Testis (tissue), 3 donors: ENCODE measurements around the gene CCDC149. TPM values are rescaled to one million over a fixed set of nuclear protein-coding genes. Genes with fewer than 3 reads are reported as not detected.
A peak's percentile ranks its signal among the peaks of the same experiment; 100 is the strongest.

Experiments used
- DNase-seq: peaks from one replicate; pipeline ENCODE4 v3.0.0-alpha.2; 2019
- H3K27ac ChIP-seq, 2 donors: fragments of 200-600 bp; sonication (generic); one replicate each; pipeline ENCODE4 v1.5.1; 2019
- H3K27me3 ChIP-seq: fragments of 200-600 bp; sonication (generic); one replicate; pipeline ENCODE4 v1.5.1; 2019
- H3K36me3 ChIP-seq: fragments of 200-600 bp; sonication (generic); one replicate; pipeline ENCODE4 v1.5.1; 2017; ENCODE audit warnings: low read depth; ENCODE audit errors: missing control alignments
- H3K4me1 ChIP-seq: fragments of 200-600 bp; sonication (generic); one replicate; pipeline ENCODE4 v1.5.1; 2019
- H3K4me3 ChIP-seq, 2 donors: fragments of 200-600 bp; sonication (generic); one replicate each; pipeline ENCODE4 v1.5.1; 2017 to 2019
- H3K9me3 ChIP-seq: fragments of 200-600 bp; sonication (generic); one replicate; pipeline ENCODE4 v1.5.1; 2017
- POLR2A ChIP-seq: fragments of 450-650 bp; IDR thresholded peaks from one replicate; pipeline ENCODE4 v1.6.1; 2017; ENCODE audit warnings: antibody characterized with exemption, mild to moderate bottlenecking, moderate library complexity
- WGBS, 2 donors: methylation state at CpG; one replicate each; pipeline ENCODE4 v1.1.5; 2018; 5-methylcytosine and 5-hydroxymethylcytosine counted together
- intact Hi-C: fragments of 100-400 bp; cut with DNase I; formaldehyde crosslinking; loops from one replicate; pipeline ENCODE4 v1.15.1; 2023; ENCODE audit warnings: low total_unique reads
- polyA plus RNA-seq: library from polyadenylated mRNA; stranded (reverse); fragments of 350-450 nt; fragmentation: Illumina TruSeq; extraction: RNeasy Lipid Tissue Mini Kit (QIAGEN cat#74804); gene quantifications from one replicate; pipeline ENCODE4 v1.2.3, GENCODE V29; 2014; ENCODE audit warnings: low read depth, low replicate concordance; ENCODE audit not compliant: insufficient read depth
- total RNA-seq, 2 donors: library from RNA; depleted of rRNA; stranded (reverse); fragments of >200 nt; gene quantifications; one replicate each; pipeline ENCODE4 v1.2.3, GENCODE V29; 2016
- TF ChIP-seq, protein P1 (sequence below), 3 experiments: fragments of 450-650 bp in 2 of 3; fragments of 200-600 bp in 1 of 3; sonication (generic) in 1 of 3; IDR thresholded peaks; one replicate each; pipeline ENCODE4 v1.5.1; 2016 to 2019; ENCODE audit warnings: antibody characterized with exemption in 3 of 3, mild to moderate bottlenecking in 2 of 3, moderate library complexity in 1 of 3

The CCDC149 gene
- total and polyA plus RNA-seq, 3 donors from 2014 or later: 9.4 to 17.2 (median 12.6) TPM

DNA sequence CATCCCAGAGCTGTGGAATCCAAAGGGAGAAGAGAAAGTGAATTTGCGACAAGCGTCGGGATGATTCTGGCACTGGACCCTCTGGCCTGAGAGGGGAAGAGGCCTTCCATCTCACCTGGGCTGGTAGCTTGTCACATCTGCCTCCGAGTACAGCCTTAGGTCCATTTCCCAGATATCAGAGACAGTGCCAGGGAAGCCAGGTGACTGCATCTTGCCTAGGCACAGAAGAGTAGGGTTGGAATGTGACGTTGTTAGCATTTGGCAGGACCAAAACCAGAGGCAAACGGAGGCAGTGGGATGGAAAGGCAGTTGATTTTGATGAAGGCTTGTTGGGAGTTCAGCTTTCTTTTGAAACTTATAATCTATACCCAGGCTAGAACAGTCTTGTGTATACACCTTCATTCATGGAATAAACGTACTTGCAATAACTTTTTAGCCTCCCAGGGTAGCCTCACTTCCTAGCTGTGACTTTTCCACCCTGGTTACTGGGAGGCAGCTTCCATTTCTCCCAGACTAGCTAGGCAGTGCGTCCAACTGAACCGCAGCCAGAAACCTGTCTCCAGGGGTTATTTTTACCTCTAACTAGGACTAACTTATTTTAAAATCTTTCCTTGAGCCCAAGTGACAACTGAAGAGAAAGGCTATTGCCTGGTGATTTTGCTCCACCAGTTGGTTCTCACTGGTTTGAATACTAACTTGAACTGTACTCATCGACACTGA lies 111.5 kb downstream of the CCDC149 start:
- peak overlapping the region in 1 of 2 donors; percentile 47 for H3K4me3 ChIP-seq
- TF ChIP-seq, protein P1, sequence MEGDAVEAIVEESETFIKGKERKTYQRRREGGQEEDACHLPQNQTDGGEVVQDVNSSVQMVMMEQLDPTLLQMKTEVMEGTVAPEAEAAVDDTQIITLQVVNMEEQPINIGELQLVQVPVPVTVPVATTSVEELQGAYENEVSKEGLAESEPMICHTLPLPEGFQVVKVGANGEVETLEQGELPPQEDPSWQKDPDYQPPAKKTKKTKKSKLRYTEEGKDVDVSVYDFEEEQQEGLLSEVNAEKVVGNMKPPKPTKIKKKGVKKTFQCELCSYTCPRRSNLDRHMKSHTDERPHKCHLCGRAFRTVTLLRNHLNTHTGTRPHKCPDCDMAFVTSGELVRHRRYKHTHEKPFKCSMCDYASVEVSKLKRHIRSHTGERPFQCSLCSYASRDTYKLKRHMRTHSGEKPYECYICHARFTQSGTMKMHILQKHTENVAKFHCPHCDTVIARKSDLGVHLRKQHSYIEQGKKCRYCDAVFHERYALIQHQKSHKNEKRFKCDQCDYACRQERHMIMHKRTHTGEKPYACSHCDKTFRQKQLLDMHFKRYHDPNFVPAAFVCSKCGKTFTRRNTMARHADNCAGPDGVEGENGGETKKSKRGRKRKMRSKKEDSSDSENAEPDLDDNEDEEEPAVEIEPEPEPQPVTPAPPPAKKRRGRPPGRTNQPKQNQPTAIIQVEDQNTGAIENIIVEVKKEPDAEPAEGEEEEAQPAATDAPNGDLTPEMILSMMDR (IDR thresholded peaks at IDR 0.05): no peak
- intact Hi-C loops: no loop called here
- H3K4me1 ChIP-seq: peaks cover 4% of the 10 kb centered on the region
- no peak for DNase-seq
- H3K9me3 ChIP-seq: no peaks in the 10 kb centered on the region
- H3K27me3 ChIP-seq: no peaks in the 10 kb centered on the region
- H3K36me3 ChIP-seq: no peaks in the 10 kb centered on the region
- 47 to 60% methylated on average over 10 of the region's 10 CpGs for WGBS, 2 donors
- peak overlapping the region in 1 of 2 donors; percentile 65 for H3K27ac ChIP-seq

DNA sequence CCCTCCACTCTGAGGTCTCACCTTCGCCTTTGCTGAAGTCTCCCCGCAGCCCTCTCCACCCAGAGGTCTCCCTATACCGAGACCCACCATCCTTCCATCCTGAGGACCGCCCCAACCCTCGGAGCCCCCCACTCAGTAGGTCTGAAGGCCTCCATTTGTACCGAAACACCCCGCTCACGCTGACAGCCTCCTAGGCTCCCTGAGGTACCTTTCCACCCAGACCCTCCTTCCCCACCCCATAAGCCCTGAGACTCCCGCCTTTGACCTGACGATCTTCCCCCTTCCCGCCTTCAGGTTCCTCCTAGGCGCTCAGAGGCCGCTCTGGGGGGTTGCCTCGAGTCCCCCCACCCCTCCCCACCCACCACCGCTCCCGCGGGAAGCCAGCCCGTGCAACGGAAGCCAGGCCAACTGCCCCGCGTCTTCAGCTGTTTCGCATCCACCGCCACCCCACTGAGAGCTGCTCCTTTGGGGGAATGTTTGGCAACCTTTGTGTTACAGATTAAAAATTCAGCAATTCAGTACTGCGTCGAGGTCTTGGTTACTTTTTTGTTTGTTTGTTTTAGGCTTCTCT lies 112.4 kb downstream of the CCDC149 start:
- peaks cover 10% of the 10 kb centered on the region for H3K4me1 ChIP-seq
- H3K27ac ChIP-seq: peak overlapping the region in 1 of 2 donors; percentile 65
- no peaks in the 10 kb centered on the region for H3K9me3 ChIP-seq
- TF ChIP-seq POLR2A: no peak
- TF ChIP-seq, protein P1 (IDR thresholded peaks at IDR 0.05): no peak
- intact Hi-C loops: no loop called here
- DNase-seq: peak; percentile 29
- WGBS, 2 donors: 15 to 22% methylated on average over 25 of the region's 25 CpGs
- H3K4me3 ChIP-seq: peak overlapping the region; percentile 41 to 47
- H3K27me3 ChIP-seq: no peaks in the 10 kb centered on the region
- no peaks in the 10 kb centered on the region for H3K36me3 ChIP-seq

DNA sequence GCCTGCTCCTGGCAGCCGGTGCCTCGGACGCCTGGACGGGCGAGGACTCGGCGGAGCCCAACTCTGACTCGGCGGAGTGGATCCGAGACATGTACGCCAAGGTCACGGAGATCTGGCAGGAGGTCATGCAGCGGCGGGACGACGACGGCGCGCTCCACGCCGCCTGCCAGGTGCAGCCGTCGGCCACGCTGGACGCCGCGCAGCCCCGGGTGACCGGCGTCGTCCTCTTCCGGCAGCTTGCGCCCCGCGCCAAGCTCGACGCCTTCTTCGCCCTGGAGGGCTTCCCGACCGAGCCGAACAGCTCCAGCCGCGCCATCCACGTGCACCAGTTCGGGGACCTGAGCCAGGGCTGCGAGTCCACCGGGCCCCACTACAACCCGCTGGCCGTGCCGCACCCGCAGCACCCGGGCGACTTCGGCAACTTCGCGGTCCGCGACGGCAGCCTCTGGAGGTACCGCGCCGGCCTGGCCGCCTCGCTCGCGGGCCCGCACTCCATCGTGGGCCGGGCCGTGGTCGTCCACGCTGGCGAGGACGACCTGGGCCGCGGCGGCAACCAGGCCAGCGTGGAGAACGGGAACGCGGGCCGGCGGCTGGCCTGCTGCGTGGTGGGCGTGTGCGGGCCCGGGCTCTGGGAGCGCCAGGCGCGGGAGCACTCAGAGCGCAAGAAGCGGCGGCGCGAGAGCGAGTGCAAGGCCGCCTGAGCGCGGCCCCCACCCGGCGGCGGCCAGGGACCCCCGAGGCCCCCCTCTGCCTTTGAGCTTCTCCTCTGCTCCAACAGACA lies 113.1 kb downstream of the CCDC149 start:
- intact Hi-C loops: no loop called here

DNA sequence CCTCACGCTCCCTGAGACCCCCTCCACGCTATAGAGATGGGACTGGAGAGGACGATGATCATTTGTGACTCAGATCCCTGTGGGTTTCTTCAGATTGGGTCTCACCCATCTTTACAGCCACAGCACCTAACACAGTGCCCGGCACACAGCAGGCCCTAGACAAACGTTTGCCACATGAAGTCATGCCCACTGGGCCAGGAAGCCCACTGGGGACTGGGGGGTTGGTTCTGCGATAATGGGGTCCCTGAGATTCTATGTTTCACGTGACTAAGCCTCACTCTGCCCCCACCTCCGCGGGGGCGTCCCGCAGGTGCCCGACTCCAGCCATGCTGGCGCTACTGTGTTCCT lies 113.7 kb downstream of the CCDC149 start:
- Histone ChIP-seq H3K27ac (no peak overlapping the region), H3K4me1 (peaks cover 19% of the 10 kb centered on the region), H3K9me3 (no peaks in the 10 kb centered on the region), H3K4me3 (peak overlapping the region; percentile 41 to 47), H3K36me3 (no peaks in the 10 kb centered on the region), H3K27me3 (no peaks in the 10 kb centered on the region)
- DNase-seq: no peak
- TF ChIP-seq, protein P1 (IDR thresholded peaks at IDR 0.05): no peak
- no peak for TF ChIP-seq POLR2A
- intact Hi-C loops: no loop called here
- 69 to 77% methylated on average over 11 to 13 of the region's 13 CpGs for WGBS, 2 donors

More for the DNA sequence above, 113.1 kb downstream of the CCDC149 start:
- Histone ChIP-seq H3K4me1 (peaks cover 14% of the 10 kb centered on the region), H3K27ac (no peak overlapping the region), H3K27me3 (no peaks in the 10 kb centered on the region), H3K4me3 (peak overlapping the region; percentile 41 to 47), H3K9me3 (no peaks in the 10 kb centered on the region), H3K36me3 (no peaks in the 10 kb centered on the region)
- WGBS, 2 donors: 33 to 50% methylated on average over 17 to 99 of the region's 103 CpGs
- DNase-seq: no peak
- TF ChIP-seq, protein P1 (IDR thresholded peaks at IDR 0.05): no peak
